ENCODE measurements around the gene ARL4C.

ARL4C gene

GRCh38 chr2:234478121-234478858, 18.6 kb downstream of the ARL4C start:
- no peaks in the 10 kb centered on the region for H3K9me3 ChIP-seq
- intact Hi-C loops (cut with DNase I; ENCODE audit: low total_unique reads), result no loop called here
- no peak overlapping the region for H3K4me3 ChIP-seq
- no peak for TF ChIP-seq CTCF (IDR thresholded peaks at IDR 0.05)
- DNase-seq, result no peak
- H3K27me3 ChIP-seq, result no peaks in the 10 kb centered on the region
- no peak overlapping the region for H3K27ac ChIP-seq
- H3K4me1 ChIP-seq, result no peaks in the 10 kb centered on the region
- H3K36me3 ChIP-seq, result no peaks in the 10 kb centered on the region

GRCh38 chr2:234476766-234477165, 20.1 kb downstream of the ARL4C start:
- no peaks in the 10 kb centered on the region for H3K9me3 ChIP-seq
- DNase-seq, result no peak
- H3K4me3 ChIP-seq, result no peak overlapping the region
- no peak for TF ChIP-seq CTCF (IDR thresholded peaks at IDR 0.05)
- H3K4me1 ChIP-seq, result no peaks in the 10 kb centered on the region
- no peaks in the 10 kb centered on the region for H3K27me3 ChIP-seq
- no peaks in the 10 kb centered on the region for H3K36me3 ChIP-seq
- no peak overlapping the region for H3K27ac ChIP-seq
- intact Hi-C loops (cut with DNase I; ENCODE audit: low total_unique reads), result no loop called here

GRCh38 chr2:234474654-234475053, 22.2 kb downstream of the ARL4C start:
- Histone ChIP-seq H3K4me3 (no peak overlapping the region), H3K4me1 (no peaks in the 10 kb centered on the region), H3K27ac (no peak overlapping the region), H3K36me3 (no peaks in the 10 kb centered on the region), H3K27me3 (no peaks in the 10 kb centered on the region), H3K9me3 (no peaks in the 10 kb centered on the region)
- TF ChIP-seq CTCF (IDR thresholded peaks at IDR 0.05), result no peak
- no peak for DNase-seq
- intact Hi-C loops (cut with DNase I; ENCODE audit: low total_unique reads), result no loop called here

GRCh38 chr2:234472155-234472554, 24.7 kb downstream of the ARL4C start:
- intact Hi-C loops (cut with DNase I; ENCODE audit: low total_unique reads), result no loop called here
- no peaks in the 10 kb centered on the region for H3K27me3 ChIP-seq
- TF ChIP-seq CTCF (IDR thresholded peaks at IDR 0.05), result no peak

GRCh38 chr2:234469972-234470371, 26.9 kb downstream of the ARL4C start:
- intact Hi-C loops (cut with DNase I; ENCODE audit: low total_unique reads), result no loop called here
- Histone ChIP-seq H3K4me3 (no peak overlapping the region), H3K27ac (no peak overlapping the region), H3K9me3 (no peaks in the 10 kb centered on the region), H3K36me3 (no peaks in the 10 kb centered on the region), H3K27me3 (no peaks in the 10 kb centered on the region), H3K4me1 (no peaks in the 10 kb centered on the region)
- no peak for DNase-seq
- no peak for TF ChIP-seq CTCF (IDR thresholded peaks at IDR 0.05)

More at GRCh38 chr2:234472155-234472554, 24.7 kb downstream of the ARL4C start:
- DNase-seq, result no peak
- no peak overlapping the region for H3K27ac ChIP-seq
- H3K36me3 ChIP-seq, result no peaks in the 10 kb centered on the region
- H3K4me3 ChIP-seq, result no peak overlapping the region
- H3K9me3 ChIP-seq, result no peaks in the 10 kb centered on the region
- no peaks in the 10 kb centered on the region for H3K4me1 ChIP-seq
